Tibial nerve (tissue), 4 donors: Measurements from ENCODE around the gene CORIN.

Experiments
- EP300 ChIP-seq, 2 donors: sonication (generic); formaldehyde crosslinking; IDR thresholded peaks; one replicate each; pipeline ENCODE4 v1.6.1; 2017; ENCODE audit warnings: antibody characterized with exemption in 2 of 2, mild to moderate bottlenecking in 1 of 2
- POLR2A ChIP-seq, 2 donors: fragments of 450-650 bp; IDR thresholded peaks; one replicate each; pipeline ENCODE4 v1.6.1; 2017; ENCODE audit warnings: antibody characterized with exemption in 2 of 2, mild to moderate bottlenecking in 2 of 2, moderate library complexity in 2 of 2
- TF ChIP-seq, protein P1 (sequence below), 5 experiments: fragments of 200-600 bp in 3 of 5; fragments of 450-650 bp in 2 of 5; sonication (generic) in 3 of 5; IDR thresholded peaks; one replicate each; pipeline ENCODE4 v1.5.1; 2016 to 2019; ENCODE audit warnings: antibody characterized with exemption in 5 of 5, mild to moderate bottlenecking in 3 of 5, moderate library complexity in 2 of 5

DNA sequence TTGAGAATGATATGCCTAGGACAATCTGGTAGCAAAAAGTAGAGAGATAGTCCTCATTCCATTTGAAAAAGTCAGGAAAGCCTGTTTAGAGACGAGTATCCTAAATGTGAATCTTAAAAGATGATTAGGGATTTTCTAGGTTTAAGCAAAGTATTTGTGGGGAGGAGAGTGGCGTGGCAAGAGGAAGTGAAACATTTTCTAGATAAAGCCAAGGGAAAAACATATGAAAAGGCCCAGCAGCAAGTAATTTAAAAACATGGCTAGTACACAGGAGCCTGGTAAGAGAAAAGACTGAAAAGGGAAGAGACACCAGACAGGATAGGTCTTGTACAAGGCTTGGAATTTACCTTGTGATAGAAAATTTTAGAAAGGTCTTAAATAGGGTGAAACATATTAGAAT is 45.9 kb downstream of the CORIN start:
- no peak for TF ChIP-seq POLR2A (IDR thresholded peaks at IDR 0.05)
- TF ChIP-seq, protein P1, sequence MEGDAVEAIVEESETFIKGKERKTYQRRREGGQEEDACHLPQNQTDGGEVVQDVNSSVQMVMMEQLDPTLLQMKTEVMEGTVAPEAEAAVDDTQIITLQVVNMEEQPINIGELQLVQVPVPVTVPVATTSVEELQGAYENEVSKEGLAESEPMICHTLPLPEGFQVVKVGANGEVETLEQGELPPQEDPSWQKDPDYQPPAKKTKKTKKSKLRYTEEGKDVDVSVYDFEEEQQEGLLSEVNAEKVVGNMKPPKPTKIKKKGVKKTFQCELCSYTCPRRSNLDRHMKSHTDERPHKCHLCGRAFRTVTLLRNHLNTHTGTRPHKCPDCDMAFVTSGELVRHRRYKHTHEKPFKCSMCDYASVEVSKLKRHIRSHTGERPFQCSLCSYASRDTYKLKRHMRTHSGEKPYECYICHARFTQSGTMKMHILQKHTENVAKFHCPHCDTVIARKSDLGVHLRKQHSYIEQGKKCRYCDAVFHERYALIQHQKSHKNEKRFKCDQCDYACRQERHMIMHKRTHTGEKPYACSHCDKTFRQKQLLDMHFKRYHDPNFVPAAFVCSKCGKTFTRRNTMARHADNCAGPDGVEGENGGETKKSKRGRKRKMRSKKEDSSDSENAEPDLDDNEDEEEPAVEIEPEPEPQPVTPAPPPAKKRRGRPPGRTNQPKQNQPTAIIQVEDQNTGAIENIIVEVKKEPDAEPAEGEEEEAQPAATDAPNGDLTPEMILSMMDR (IDR thresholded peaks at IDR 0.05) = no peak
- TF ChIP-seq EP300 (IDR thresholded peaks at IDR 0.05) = no peak
